Measurements from ENCODE around the gene UNC5CL. TPM values are rescaled to one million over a fixed set of nuclear protein-coding genes. Genes with fewer than 3 reads are reported as not detected.

The UNC5CL gene
- total RNA-seq, 6 donors from 2014 or later: 0.97 to 12.6 (median 2.3) TPM

- WGBS, 2 donors: 80 to 82% methylated on average over 4 of the region's 4 CpGs
- Histone ChIP-seq H3K36me3 (peaks cover 7 to 21% (median 9%) of the 10 kb centered on the region in 4 donors), H3K4me3 (no peak overlapping the region), H3K4me1 (peaks cover 30 to 42% (median 33%) of the 10 kb centered on the region in 4 donors), H3K9me3 (no peaks in the 10 kb centered on the region), H3K27ac (peak overlapping the region in 2 of 4 donors; percentile 99 to 100), H3K27me3 (no peaks in the 10 kb centered on the region)
- TF ChIP-seq CTCF (IDR thresholded peaks at IDR 0.05) (no peak), POLR2AphosphoS5 (IDR thresholded peaks at IDR 0.05) (no peak), EP300 (IDR thresholded peaks at IDR 0.05) (no peak), POLR2A (IDR thresholded peaks at IDR 0.05) (no peak)
- ATAC-seq (ENCODE audit: low FRiP score in 2 of 2) (no peak), DNase-seq (no peak)
Observed at GRCh38 chr6:41075651-41076626, 36.9 kb upstream of the UNC5CL start.

- no peak for ATAC-seq (ENCODE audit: low FRiP score in 2 of 2)
- no peaks in the 10 kb centered on the region for H3K27me3 ChIP-seq
- H3K4me3 ChIP-seq: peak overlapping the region in 3 of 4 donors; percentile 84 to 97 (median 93)
- TF ChIP-seq CTCF (IDR thresholded peaks at IDR 0.05) (no peak), POLR2AphosphoS5 (IDR thresholded peaks at IDR 0.05) (no peak), EP300 (IDR thresholded peaks at IDR 0.05) (no peak), POLR2A (IDR thresholded peaks at IDR 0.05) (no peak)
- peaks cover 32 to 43% (median 37%) of the 10 kb centered on the region in 4 donors for H3K4me1 ChIP-seq
- peak overlapping the region; percentile 99 to 100 (median 99) for H3K27ac ChIP-seq
- 47 to 57% methylated on average over 11 of the region's 11 CpGs for WGBS, 2 donors
- peak in 1 of 2 donors; percentile 33 for DNase-seq
- no peaks in the 10 kb centered on the region for H3K9me3 ChIP-seq
- H3K36me3 ChIP-seq: peaks cover 2 to 15% (median 5%) of the 10 kb centered on the region in 4 donors
Observed at GRCh38 chr6:41074692-41075436, 35.8 kb upstream of the UNC5CL start.

- 6 to 7% methylated on average over 11 of the region's 11 CpGs for WGBS, 2 donors
- ATAC-seq (ENCODE audit: low FRiP score in 2 of 2): no peak
Observed at GRCh38 chr6:41073968-41074691, 35.1 kb upstream of the UNC5CL start.

More at GRCh38 chr6:41073968-41074691, 35.1 kb upstream of the UNC5CL start:
- DNase-seq: no peak
- Histone ChIP-seq H3K4me1 (peaks cover 32 to 43% (median 37%) of the 10 kb centered on the region in 4 donors), H3K36me3 (peaks cover 0 to 15% (median 0%) of the 10 kb centered on the region in 4 donors), H3K27me3 (no peaks in the 10 kb centered on the region), H3K27ac (peak overlapping the region; percentile 99 to 100 (median 99)), H3K4me3 (peak overlapping the region; percentile 84 to 97 (median 91)), H3K9me3 (no peaks in the 10 kb centered on the region)
- TF ChIP-seq EP300 (IDR thresholded peaks at IDR 0.05) (no peak), POLR2AphosphoS5 (IDR thresholded peaks at IDR 0.05) (no peak), CTCF (IDR thresholded peaks at IDR 0.05) (no peak)

Data from upper lobe of left lung (tissue), 6 donors.